ENCODE data around the gene PEX14. TPM values are rescaled to one million over a fixed set of nuclear protein-coding genes. Genes with fewer than 3 reads are reported as not detected.
A peak's percentile ranks its signal among the peaks of the same experiment; 100 is the strongest.
"Not testable (repeated sequence)": the region's sequence is repeated elsewhere in the genome, so short reads cannot be mapped to it uniquely, and the experiment has no call there.

The PEX14 gene
- total RNA-seq: 16.3 and 17.8 TPM in 2 replicates

GRCh38 chr1:10474613-10475507 lies at the start of gene PEX14:
PEX14 (plus strand) TSS chr1:10474950; CDS start chr1:10474967, 17 bp downstream.
- ChIA-PET POLR2A (interaction anchor here (0.6 to 1.5 kb wide), 4 partner anchors 20 to 1602 kb away, joined by 3 to 6 read pairs (median 4); partner anchors contain the start of gene CENPS), CTCF (no interaction called here)
- DNase-seq: peak; percentile 76
- H3K27ac Mint-ChIP-seq: peak within 1 kb of the TSS; percentile 89
- peaks cover 49% of the 10 kb centered on the region for H3K4me1 Mint-ChIP-seq
- ATAC-seq (ENCODE audit: low read depth): peak; percentile 76
- TF ChIP-seq, protein P1, sequence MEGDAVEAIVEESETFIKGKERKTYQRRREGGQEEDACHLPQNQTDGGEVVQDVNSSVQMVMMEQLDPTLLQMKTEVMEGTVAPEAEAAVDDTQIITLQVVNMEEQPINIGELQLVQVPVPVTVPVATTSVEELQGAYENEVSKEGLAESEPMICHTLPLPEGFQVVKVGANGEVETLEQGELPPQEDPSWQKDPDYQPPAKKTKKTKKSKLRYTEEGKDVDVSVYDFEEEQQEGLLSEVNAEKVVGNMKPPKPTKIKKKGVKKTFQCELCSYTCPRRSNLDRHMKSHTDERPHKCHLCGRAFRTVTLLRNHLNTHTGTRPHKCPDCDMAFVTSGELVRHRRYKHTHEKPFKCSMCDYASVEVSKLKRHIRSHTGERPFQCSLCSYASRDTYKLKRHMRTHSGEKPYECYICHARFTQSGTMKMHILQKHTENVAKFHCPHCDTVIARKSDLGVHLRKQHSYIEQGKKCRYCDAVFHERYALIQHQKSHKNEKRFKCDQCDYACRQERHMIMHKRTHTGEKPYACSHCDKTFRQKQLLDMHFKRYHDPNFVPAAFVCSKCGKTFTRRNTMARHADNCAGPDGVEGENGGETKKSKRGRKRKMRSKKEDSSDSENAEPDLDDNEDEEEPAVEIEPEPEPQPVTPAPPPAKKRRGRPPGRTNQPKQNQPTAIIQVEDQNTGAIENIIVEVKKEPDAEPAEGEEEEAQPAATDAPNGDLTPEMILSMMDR (IDR thresholded peaks at IDR 0.05): no peak
- H3K36me3 Mint-ChIP-seq (ENCODE audit: low read depth): peaks cover 10% of the 10 kb centered on the region
- no peaks in the 10 kb centered on the region for H3K27me3 Mint-ChIP-seq
- no peaks in the 10 kb centered on the region for H3K9me3 Mint-ChIP-seq
- H3K4me3 Mint-ChIP-seq: peak within 1 kb of the TSS; percentile 95
- intact Hi-C loops (cut with micrococcal nuclease): loop anchor here (5.0 to 10.0 kb wide), 2 partner anchors 1330 to 1507 kb away; partner anchors contain the start of genes CLCN6, MFN2 and MTHFR

DNA sequence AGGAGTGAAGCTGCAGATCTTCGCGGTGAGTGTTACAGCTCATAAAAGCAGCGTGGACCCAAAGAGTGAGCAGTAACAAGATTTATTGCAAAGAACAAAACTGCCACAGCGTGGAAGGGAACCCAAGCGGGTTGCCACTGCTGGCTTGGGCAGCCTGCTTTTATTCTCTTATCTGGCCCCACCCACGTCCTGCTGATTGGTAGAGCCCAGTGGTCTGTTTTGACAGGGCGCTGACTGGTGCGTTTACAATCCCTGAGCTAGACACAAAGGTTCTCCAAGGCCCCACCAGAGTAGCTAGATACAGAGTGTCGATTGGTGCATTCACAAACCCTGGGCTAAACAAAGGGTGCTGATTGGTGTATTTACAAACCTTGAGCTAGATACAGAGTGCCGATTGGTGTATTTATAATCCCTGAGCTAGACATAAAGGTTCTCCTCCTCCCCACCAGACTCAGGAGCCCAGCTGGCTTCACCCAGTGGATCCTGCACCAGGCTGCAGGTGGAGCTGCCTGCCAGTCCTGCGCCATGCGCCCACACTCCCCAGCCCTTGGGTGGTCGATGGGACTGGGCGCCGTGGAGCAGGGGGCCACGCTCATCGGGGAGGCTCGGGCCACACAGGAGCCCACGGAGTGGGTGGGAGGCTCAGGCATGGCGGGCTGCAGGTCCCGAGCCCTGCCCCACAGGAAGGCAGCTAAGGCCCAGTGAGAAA lies 48.8 kb upstream of the PEX14 start:
- H3K36me3 Mint-ChIP-seq (ENCODE audit: low read depth); POLR2A ChIA-PET; H3K27me3 Mint-ChIP-seq; DNase-seq; H3K4me3 Mint-ChIP-seq; CTCF ChIA-PET; intact Hi-C loops (cut with micrococcal nuclease); H3K27ac Mint-ChIP-seq; ATAC-seq (ENCODE audit: low read depth); H3K9me3 Mint-ChIP-seq: not testable (repeated sequence)
- peaks cover 14% of the 10 kb centered on the region for H3K4me1 Mint-ChIP-seq

DNA sequence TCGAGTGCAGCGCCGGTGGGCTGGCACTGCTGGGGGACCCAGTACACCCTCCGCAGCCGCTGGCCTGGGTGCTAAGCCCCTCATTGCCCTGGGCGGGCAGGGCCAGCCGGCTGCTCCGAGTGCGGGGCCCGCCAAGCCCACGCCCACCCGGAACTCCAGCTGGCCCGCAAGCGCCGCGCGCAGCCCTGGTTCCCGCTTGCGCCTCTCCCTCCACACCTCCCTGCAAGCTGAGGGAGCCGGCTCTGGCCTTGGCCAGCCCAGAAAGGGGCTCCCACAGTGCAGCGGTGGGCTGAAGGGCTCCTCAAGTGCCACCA lies 48.3 kb upstream of the PEX14 start:
- ATAC-seq (ENCODE audit: low read depth); H3K27ac Mint-ChIP-seq; intact Hi-C loops (cut with micrococcal nuclease); CTCF ChIA-PET; H3K4me3 Mint-ChIP-seq; H3K9me3 Mint-ChIP-seq; DNase-seq; H3K36me3 Mint-ChIP-seq (ENCODE audit: low read depth); POLR2A ChIA-PET; H3K27me3 Mint-ChIP-seq: not testable (repeated sequence)
- peaks cover 19% of the 10 kb centered on the region for H3K4me1 Mint-ChIP-seq

- Mint-ChIP-seq H3K4me3 (no peak overlapping the region), H3K27me3 (no peaks in the 10 kb centered on the region), H3K9me3 (no peaks in the 10 kb centered on the region), H3K27ac (no peak overlapping the region), H3K4me1 (peaks cover 27% of the 10 kb centered on the region), H3K36me3 (ENCODE audit: low read depth) (peaks cover 1% of the 10 kb centered on the region)
- intact Hi-C loops (cut with micrococcal nuclease): loop anchor here (1.0 kb wide), 1 partner anchor 219 kb away; the partner anchor contains the start of gene KIF1B
- CTCF ChIA-PET: interaction anchor here (0.9 to 4.8 kb wide), 8 partner anchors 20 to 642 kb away, joined by 3 to 57 read pairs (median 3); partner anchors contain the start of gene KIF1B
- POLR2A ChIA-PET: interaction anchor here (0.6 to 2.6 kb wide), 3 partner anchors 30 to 903 kb away, joined by 5 to 8 read pairs (median 7); partner anchors contain the start of gene PGD
- no peak for DNase-seq
- no peak for ATAC-seq (ENCODE audit: low read depth)
- TF ChIP-seq, protein P1 (IDR thresholded peaks at IDR 0.05): no peak
These were observed 45.8 kb upstream of the PEX14 start for GRCh38 chr1:10428984-10429383.

- Mint-ChIP-seq H3K9me3 (no peaks in the 10 kb centered on the region), H3K4me3 (peak overlapping the region; percentile 92), H3K4me1 (peaks cover 28% of the 10 kb centered on the region), H3K36me3 (ENCODE audit: low read depth) (peaks cover 1% of the 10 kb centered on the region), H3K27ac (peak overlapping the region; percentile 96), H3K27me3 (no peaks in the 10 kb centered on the region)
- DNase-seq: no peak
- ChIA-PET CTCF (interaction anchor here (1.1 to 4.8 kb wide), 7 partner anchors 31 to 643 kb away, joined by 3 to 57 read pairs (median 4); partner anchors contain the start of genes KIF1B and PGD), POLR2A (interaction anchor here (0.7 to 2.6 kb wide), 9 partner anchors 31 to 1479 kb away, joined by 3 to 8 read pairs (median 5); partner anchors contain the start of genes KIF1B, LZIC, NMNAT1 and PEX14)
- no peak for ATAC-seq (ENCODE audit: low read depth)
- intact Hi-C loops (cut with micrococcal nuclease): loop anchor here (1.0 to 5.0 kb wide), 6 partner anchors 32 to 487 kb away; partner anchors contain the start of genes DFFA, LZIC, NMNAT1 and UBE4B
- TF ChIP-seq, protein P1 (IDR thresholded peaks at IDR 0.05): no peak
These were observed 44.9 kb upstream of the PEX14 start for GRCh38 chr1:10429868-10430215.
